Heart right ventricle (tissue), 16 donors: ENCODE measurements around the gene DNAJB14. TPM values are rescaled to one million over a fixed set of nuclear protein-coding genes. Genes with fewer than 3 reads are reported as not detected.
A peak's percentile ranks its signal among the peaks of the same experiment; 100 is the strongest.

ENCODE experiments used
- ATAC-seq, 8 donors: fragments of 200-7000 bp; cut with Tn5 transposase; one replicate each; pipeline ENCODE4 v1.9.1; 2020; ENCODE audit warnings: mild to moderate bottlenecking in 8 of 8, moderate library complexity in 8 of 8, moderate number of reproducible peaks in 1 of 8
- DNase-seq, 2 donors: peaks; one replicate each; pipeline ENCODE4 v3.0.0-alpha.2; 2020
- H3K27ac ChIP-seq, 10 donors: fragments of 200-600 bp; sonication (generic) in 2 of 10; one replicate each; pipeline versions ENCODE4 v1.5.0 to v1.8.0; 2020 to 2022; ENCODE audit warnings: mild to moderate bottlenecking in 3 of 10
- H3K27me3 ChIP-seq, 7 donors: fragments of 200-600 bp; one replicate each; pipeline ENCODE4 v1.8.0; 2021 to 2022; ENCODE audit warnings: mild to moderate bottlenecking in 2 of 7
- H3K36me3 ChIP-seq, 9 donors: fragments of 200-600 bp; sonication (generic) in 1 of 9; one replicate each; pipeline versions ENCODE4 v1.5.0 to v1.8.0; 2020 to 2022; ENCODE audit warnings: mild to moderate bottlenecking in 2 of 9
- H3K4me1 ChIP-seq, 9 donors: fragments of 200-600 bp; sonication (generic) in 1 of 9; one replicate each; pipeline versions ENCODE4 v1.5.0 to v1.8.0; 2020 to 2022; ENCODE audit warnings: mild to moderate bottlenecking in 4 of 9
- H3K4me3 ChIP-seq, 10 donors: fragments of 200-600 bp; sonication (generic) in 2 of 10; one replicate each; pipeline versions ENCODE4 v1.5.0 to v1.8.0; 2020 to 2022; ENCODE audit warnings: mild to moderate bottlenecking in 7 of 10, moderate library complexity in 2 of 10
- H3K9me3 ChIP-seq, 11 donors: fragments of 200-600 bp in 10 of 11; sonication (generic) in 2 of 11; one replicate each; pipeline versions ENCODE4 v1.5.0 to v1.8.0; 2013 to 2022; ENCODE audit warnings: mild to moderate bottlenecking in 2 of 11, control low read depth in 1 of 11, moderate library complexity in 1 of 11
- WGBS, 2 donors: extraction: QIAGEN DNeasy Blood & Tissue Kit; methylation state at CpG; one replicate each; pipeline ENCODE4 v1.1.7; 2013; ENCODE audit warnings: inconsistent platforms in 1 of 2; 5-methylcytosine and 5-hydroxymethylcytosine counted together
- intact Hi-C, 10 donors: fragments of 100-400 bp; cut with DNase I; formaldehyde crosslinking; loops; one replicate each; pipeline versions ENCODE4 v1.11.1 to v1.14.2; 2022
- polyA plus RNA-seq, 2 donors: library from polyadenylated mRNA; stranded (reverse); fragments of 200-250 nt; gene quantifications; one replicate each; pipeline ENCODE4 v1.2.3, GENCODE V29; 2013
- total RNA-seq, 10 donors: library from RNA; stranded (reverse); fragmentation: NEBNext Ultra II Directional in 3 of 10; extraction: Animal tissue kit (Norgen Biotek cat#: 25700) in 3 of 10; gene quantifications; one replicate each; pipeline versions ENCODE4 v1.2.1 to v1.2.4, GENCODE V29; 2021 to 2023
- TF ChIP-seq, protein P1 (sequence below), 9 donors: fragments of 200-600 bp; sonication (generic) in 2 of 9; IDR thresholded peaks; one replicate each; pipeline versions ENCODE4 v1.5.0 to v1.8.0; 2021 to 2022; ENCODE audit warnings: antibody characterized with exemption in 9 of 9, mild to moderate bottlenecking in 5 of 9, moderate library complexity in 1 of 9
- donor health status: Arrhythmogenic right ventricular cardiomyopathy.
- donor health status: ischemic (EF 13 %, LVEDD 7.1; RV severe dilation, severe dysfunction).
- donor health status: healthy with polysubstance abuse.
- donor health status: DM: no; HTN: yes; CAD: no.
- donor health status: DM: no; HTN: no; CAD: no.
- donor health status: ischemic (EF 25% LVEDD 6.9; RV normal size, moderate dysfunction).
- donor health status: ischemic (EF 25% LVEDD 5.7; RV mildly dilated, moderate dysfunction).
- donor health status: healthy.
- donor health status: DM: yes; HTN: yes; CAD: no.
- donor health status: Ischemic cardiomyopathy.
- donor health status: ischemic (EF 35%, LVEDD 5.7; RV mildly dilated, moderate dysfunction).
- donor health status: nonischemic (EF 11% LVEDD 7.7; RV severe dilation, severe dysfunction).
- donor health status: DM: yes; HTN: yes; CAD: no.
- donor health status: PGD.
- donor health status: ischemic (EF 29% LVEDD 5.4; RV normal size, mild dysfunction).
- donor health status: nonischemic (EF 23%, LVEDD 6.1; RV moderate dilation, normal function).

Gene DNAJB14
- total and polyA plus RNA-seq, 12 donors, result 4.7 to 25.9 (median 19.6) TPM

GRCh38 chr4:99915449-99915848 is 31.0 kb downstream of the DNAJB14 start:
- intact Hi-C loops, result no loop called here
- H3K4me1 ChIP-seq, result no peaks in the 10 kb centered on the region
- WGBS, 2 donors, result 88 to 94% methylated on average over 2 of the region's 2 CpGs
- ATAC-seq (no peak), DNase-seq (no peak)
- no peaks in the 10 kb centered on the region for H3K27me3 ChIP-seq
- no peak overlapping the region for H3K27ac ChIP-seq
- TF ChIP-seq, protein P1, sequence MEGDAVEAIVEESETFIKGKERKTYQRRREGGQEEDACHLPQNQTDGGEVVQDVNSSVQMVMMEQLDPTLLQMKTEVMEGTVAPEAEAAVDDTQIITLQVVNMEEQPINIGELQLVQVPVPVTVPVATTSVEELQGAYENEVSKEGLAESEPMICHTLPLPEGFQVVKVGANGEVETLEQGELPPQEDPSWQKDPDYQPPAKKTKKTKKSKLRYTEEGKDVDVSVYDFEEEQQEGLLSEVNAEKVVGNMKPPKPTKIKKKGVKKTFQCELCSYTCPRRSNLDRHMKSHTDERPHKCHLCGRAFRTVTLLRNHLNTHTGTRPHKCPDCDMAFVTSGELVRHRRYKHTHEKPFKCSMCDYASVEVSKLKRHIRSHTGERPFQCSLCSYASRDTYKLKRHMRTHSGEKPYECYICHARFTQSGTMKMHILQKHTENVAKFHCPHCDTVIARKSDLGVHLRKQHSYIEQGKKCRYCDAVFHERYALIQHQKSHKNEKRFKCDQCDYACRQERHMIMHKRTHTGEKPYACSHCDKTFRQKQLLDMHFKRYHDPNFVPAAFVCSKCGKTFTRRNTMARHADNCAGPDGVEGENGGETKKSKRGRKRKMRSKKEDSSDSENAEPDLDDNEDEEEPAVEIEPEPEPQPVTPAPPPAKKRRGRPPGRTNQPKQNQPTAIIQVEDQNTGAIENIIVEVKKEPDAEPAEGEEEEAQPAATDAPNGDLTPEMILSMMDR (IDR thresholded peaks at IDR 0.05), result no peak
- H3K9me3 ChIP-seq, result peaks cover 0 to 15% (median 6%) of the 10 kb centered on the region in 11 donors
- H3K4me3 ChIP-seq, result no peak overlapping the region
- H3K36me3 ChIP-seq, result peaks cover 0 to 89% (median 13%) of the 10 kb centered on the region in 9 donors

- ATAC-seq (no peak), DNase-seq (no peak)
- intact Hi-C loops, result loop anchor here in 7 of 10 donors (2.0 to 10.0 kb wide), 6 partner anchors 47 to 333 kb away; partner anchors contain the start of genes TRMT10A (in 5 of the 7) and DNAJB14 (in 4 of the 7)
- peaks cover 0 to 40% (median 5%) of the 10 kb centered on the region in 9 donors for H3K36me3 ChIP-seq
- H3K27ac ChIP-seq, result peak overlapping the region in 9 of 10 donors; percentile 57 to 93 (median 80)
- WGBS, 2 donors, result 95% methylated on average over 16 of the region's 16 CpGs
- TF ChIP-seq, protein P1 (IDR thresholded peaks at IDR 0.05), result no peak
- H3K4me3 ChIP-seq, result peak overlapping the region; percentile 22 to 94 (median 84)
- H3K4me1 ChIP-seq, result peaks cover 5 to 47% (median 34%) of the 10 kb centered on the region in 9 donors
- H3K9me3 ChIP-seq, result no peaks in the 10 kb centered on the region
- H3K27me3 ChIP-seq, result no peaks in the 10 kb centered on the region
These were observed 51.4 kb downstream of the DNAJB14 start for GRCh38 chr4:99894998-99895397.

DNA sequence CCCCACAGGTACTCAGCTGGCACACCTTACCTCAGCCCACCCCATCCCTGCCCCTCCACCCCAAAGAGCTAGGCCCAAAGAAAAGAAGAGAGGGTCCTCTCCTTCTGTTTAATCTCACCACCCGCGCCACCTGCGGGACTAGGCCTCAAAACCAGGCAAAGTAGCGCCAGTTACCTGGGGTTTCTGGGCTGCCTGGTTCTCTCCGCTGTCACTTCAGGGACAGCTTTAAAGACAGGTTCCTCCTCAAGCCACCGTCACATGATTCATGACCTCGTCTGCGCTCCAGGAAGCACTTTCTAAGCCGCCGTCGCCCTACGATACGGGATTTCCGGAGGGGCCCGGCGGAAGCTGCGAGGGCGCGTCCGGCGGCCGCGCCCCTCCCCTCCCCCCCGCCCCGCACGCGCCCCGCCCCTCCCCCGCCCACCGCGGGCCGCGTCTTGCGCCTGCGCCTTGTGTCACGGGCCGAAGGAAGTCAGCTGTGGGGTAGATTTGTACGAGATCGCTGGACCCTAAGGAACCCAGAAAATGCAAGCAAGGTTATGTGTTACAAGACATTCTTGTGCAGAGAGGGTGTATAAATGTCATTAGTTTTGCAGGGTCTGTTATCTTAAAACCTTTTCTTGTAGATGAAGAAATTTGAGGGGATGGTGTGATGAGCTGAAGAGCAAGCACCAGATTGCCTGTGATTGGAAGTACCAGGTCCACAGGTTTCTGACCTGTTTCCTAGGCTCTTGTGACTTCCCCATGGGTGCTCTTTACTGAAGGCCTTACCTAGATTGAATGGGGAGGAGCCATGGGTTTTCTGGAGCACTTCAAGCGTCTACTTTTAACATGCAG is 52.0 kb downstream of the DNAJB14 start, which contains the start of gene LAMTOR3:
Gene LAMTOR3 (minus strand): TSS at position 267 of the 837 bp plus-strand sequence. CDS start 464 bp downstream, outside the sequence.
- TF ChIP-seq, protein P1 (IDR thresholded peaks at IDR 0.05), result no peak
- Histone ChIP-seq H3K27me3 (no peaks in the 10 kb centered on the region), H3K4me1 (peaks cover 5 to 49% (median 34%) of the 10 kb centered on the region in 9 donors), H3K27ac (peak within 1 kb of the TSS; percentile 50 to 93 (median 82)), H3K36me3 (peaks cover 0 to 38% (median 4%) of the 10 kb centered on the region in 9 donors), H3K4me3 (peak within 1 kb of the TSS; percentile 65 to 94 (median 86)), H3K9me3 (no peaks in the 10 kb centered on the region)
- ATAC-seq (peak; percentile 98 to 100 (median 99)), DNase-seq (peak; percentile 89 to 92)
- WGBS, 2 donors, result 2% methylated on average over 37 to 40 of the region's 40 CpGs
- intact Hi-C loops, result loop anchor here in 6 of 10 donors (2.0 to 10.0 kb wide), 5 partner anchors 52 to 332 kb away; partner anchors contain the start of genes TRMT10A (in 5 of the 6) and DNAJB14 (in 3 of the 6)

- TF ChIP-seq, protein P1 (IDR thresholded peaks at IDR 0.05), result no peak
- DNase-seq (no peak), ATAC-seq (peak in 3 of 8 donors; percentile 40 to 62 (median 54))
- Histone ChIP-seq H3K27ac (peak overlapping the region; percentile 50 to 93 (median 82)), H3K4me1 (peaks cover 5 to 55% (median 35%) of the 10 kb centered on the region in 9 donors), H3K27me3 (no peaks in the 10 kb centered on the region), H3K4me3 (peak overlapping the region; percentile 65 to 94 (median 86)), H3K36me3 (peaks cover 0 to 38% (median 5%) of the 10 kb centered on the region in 9 donors), H3K9me3 (no peaks in the 10 kb centered on the region)
- 1 to 2% methylated on average over 12 of the region's 12 CpGs for WGBS, 2 donors
- intact Hi-C loops, result loop anchor here in 6 of 10 donors (2.0 to 10.0 kb wide), 5 partner anchors 53 to 331 kb away; partner anchors contain the start of genes TRMT10A (in 5 of the 6) and DNAJB14 (in 4 of the 6)
These were observed 52.6 kb downstream of the DNAJB14 start for GRCh38 chr4:99893839-99894160.
